HepG2 (cell line): Measurements from ENCODE around the gene P3H3. TPM values are rescaled to one million over a fixed set of nuclear protein-coding genes. Genes with fewer than 3 reads are reported as not detected.

ENCODE experiments used
- ARID3A ChIP-seq: IDR thresholded peaks from 2 replicates; pipeline ENCODE4 v1.6.1; 2012; ENCODE audit warnings: low read depth, low read length, improper control_type of control experiment
- GFI1 ChIP-seq: sonication (generic); formaldehyde crosslinking; IDR thresholded peaks from 2 replicates; pipeline ENCODE4 v1.5.0; 2020; ENCODE audit warnings: missing genetic modification reagents, mild to moderate bottlenecking, borderline replicate concordance
- NR2F2 ChIP-seq: IDR thresholded peaks from 2 replicates; pipeline ENCODE4 v1.6.1; 2012; ENCODE audit warnings: low read depth, inconsistent platforms, borderline replicate concordance
- PRDM10 ChIP-seq: sonication (generic); formaldehyde crosslinking; IDR thresholded peaks from 2 replicates; pipeline ENCODE4 v1.4.0; 2020; ENCODE audit warnings: low read depth, missing genetic modification reagents
- PRDM4 ChIP-seq: sonication (generic); formaldehyde crosslinking; IDR thresholded peaks from 2 replicates; pipeline ENCODE4 v1.9.0; 2021; ENCODE audit warnings: missing genetic modification reagents, borderline replicate concordance
- SMC3 ChIP-seq: IDR thresholded peaks from 2 replicates; pipeline ENCODE4 v1.6.1; 2011; ENCODE audit warnings: low read length, improper control_type of control experiment
- THAP7 ChIP-seq: sonication (generic); formaldehyde crosslinking; IDR thresholded peaks from 2 replicates; pipeline ENCODE4 v1.8.1; 2023; ENCODE audit warnings: mild to moderate bottlenecking, missing genetic modification reagents
- WIZ ChIP-seq: sonication (generic); formaldehyde crosslinking; IDR thresholded peaks from 2 replicates; pipeline ENCODE4 v1.5.1; 2020; ENCODE audit warnings: mild to moderate bottlenecking, missing genetic modification reagents
- ZBTB1 ChIP-seq: sonication (generic); formaldehyde crosslinking; IDR thresholded peaks from 2 replicates; pipeline ENCODE4 v1.4.0; 2020; ENCODE audit warnings: missing genetic modification reagents, borderline replicate concordance
- ZNF510 ChIP-seq: sonication (generic); formaldehyde crosslinking; IDR thresholded peaks from 2 replicates; pipeline ENCODE4 v1.4.0; 2020; ENCODE audit warnings: low read depth, mild to moderate bottlenecking, missing genetic modification reagents
- ZNF772 ChIP-seq: sonication (generic); formaldehyde crosslinking; IDR thresholded peaks from 2 replicates; pipeline ENCODE4 v1.5.0; 2020; ENCODE audit warnings: mild to moderate bottlenecking, missing genetic modification reagents
- polyA plus RNA-seq, 8 experiments: library from polyadenylated mRNA; depleted of rRNA in 3 of 8; stranded (reverse) in 7 of 8; unstranded in 1 of 8; fragments of >200 nt; fragmentation: Illumina TruSeq in 4 of 8; extraction: Trizol in 4 of 8; gene quantifications; 2 replicates each; pipeline versions ENCODE4 v1.2.1 to v1.2.3, GENCODE V29; 2011 to 2016; ENCODE audit warnings: low read depth in 4 of 8, missing spikeins in 1 of 8, mixed read lengths in 1 of 8; ENCODE audit not compliant: insufficient read depth in 1 of 8
- total RNA-seq, 5 experiments: library from RNA; depleted of rRNA; stranded (reverse); fragments of >200 nt; fragmentation: Illumina TruSeq; extraction: Trizol; gene quantifications; 2 replicates each; pipeline ENCODE4 v1.2.3, GENCODE V29; 2016; ENCODE audit warnings: low read depth in 1 of 5
- TF ChIP-seq, protein P1 (sequence below): sonication (generic); formaldehyde crosslinking; IDR thresholded peaks from 2 replicates; pipeline ENCODE4 v1.8.1; 2022; ENCODE audit warnings: mild to moderate bottlenecking, missing genetic modification reagents
- TF ChIP-seq, protein P2 (sequence below): sonication (generic); formaldehyde crosslinking; IDR thresholded peaks from 2 replicates; pipeline ENCODE4 v1.5.1; 2020; ENCODE audit warnings: mild to moderate bottlenecking, missing genetic modification reagents, moderate library complexity
- TF ChIP-seq, protein P3 (sequence below): sonication (generic); formaldehyde crosslinking; IDR thresholded peaks from 2 replicates; pipeline ENCODE4 v1.8.0; 2022; ENCODE audit warnings: mild to moderate bottlenecking, missing genetic modification reagents, moderate library complexity

Gene P3H3
- total and polyA plus RNA-seq, 2 of the 13 experiments (the other 11 are each of a cell fraction or from before 2014, with no cell fraction given), result 20.1 to 20.5 TPM

DNA sequence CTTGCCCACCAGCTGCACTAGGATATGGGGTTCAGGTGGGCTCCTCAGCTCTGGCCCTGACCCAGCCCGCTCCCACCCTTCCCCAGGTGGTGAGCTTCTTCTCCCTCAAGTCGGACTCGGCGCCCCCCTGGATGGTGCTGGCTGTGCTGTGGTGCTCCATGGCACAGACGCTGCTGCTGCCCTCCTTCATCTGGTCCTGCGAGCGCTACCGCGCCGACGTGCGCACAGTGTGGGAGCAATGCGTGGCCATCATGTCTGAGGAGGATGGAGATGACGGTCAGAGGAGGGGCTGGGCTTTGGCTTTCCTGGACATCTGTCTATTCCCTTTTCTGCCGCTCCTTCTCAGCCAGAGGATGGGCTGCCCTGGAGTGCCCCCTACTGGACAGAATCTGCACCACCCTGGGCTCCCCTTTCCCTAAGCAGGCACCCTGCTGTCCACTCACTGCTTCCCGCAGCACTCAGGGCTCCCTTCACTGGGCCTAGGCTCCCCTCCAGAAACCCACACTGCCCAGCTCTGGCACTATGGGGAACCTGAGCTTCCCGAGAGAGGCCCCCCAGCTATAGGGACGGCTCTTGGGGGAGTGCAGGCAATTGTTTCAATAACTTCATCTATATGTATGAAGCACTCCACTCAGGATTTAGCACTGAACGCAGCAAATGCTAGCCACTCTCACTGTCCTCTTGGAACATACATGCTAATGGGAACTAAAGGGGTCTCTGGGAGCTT is 2.6 kb upstream of the P3H3 start (continued):
- TF ChIP-seq WIZ (CRISPR knock-in tag) (no peak), ZBTB1 (CRISPR knock-in tag) (no peak), ZNF510 (no peak), ZNF772 (0 out of 2 replicates have a peak, but pooled peaks have one; percentile 70), THAP7 (CRISPR knock-in tag) (no peak), ARID3A (no peak), PRDM4 (CRISPR knock-in tag) (no peak), SMC3 (peak; percentile 63), NR2F2 (no peak), GFI1 (CRISPR knock-in tag) (no peak), PRDM10 (CRISPR knock-in tag) (no peak)
- TF ChIP-seq, protein P1, sequence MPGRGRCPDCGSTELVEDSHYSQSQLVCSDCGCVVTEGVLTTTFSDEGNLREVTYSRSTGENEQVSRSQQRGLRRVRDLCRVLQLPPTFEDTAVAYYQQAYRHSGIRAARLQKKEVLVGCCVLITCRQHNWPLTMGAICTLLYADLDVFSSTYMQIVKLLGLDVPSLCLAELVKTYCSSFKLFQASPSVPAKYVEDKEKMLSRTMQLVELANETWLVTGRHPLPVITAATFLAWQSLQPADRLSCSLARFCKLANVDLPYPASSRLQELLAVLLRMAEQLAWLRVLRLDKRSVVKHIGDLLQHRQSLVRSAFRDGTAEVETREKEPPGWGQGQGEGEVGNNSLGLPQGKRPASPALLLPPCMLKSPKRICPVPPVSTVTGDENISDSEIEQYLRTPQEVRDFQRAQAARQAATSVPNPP (CRISPR knock-in tag), result no peak
- TF ChIP-seq, protein P2, sequence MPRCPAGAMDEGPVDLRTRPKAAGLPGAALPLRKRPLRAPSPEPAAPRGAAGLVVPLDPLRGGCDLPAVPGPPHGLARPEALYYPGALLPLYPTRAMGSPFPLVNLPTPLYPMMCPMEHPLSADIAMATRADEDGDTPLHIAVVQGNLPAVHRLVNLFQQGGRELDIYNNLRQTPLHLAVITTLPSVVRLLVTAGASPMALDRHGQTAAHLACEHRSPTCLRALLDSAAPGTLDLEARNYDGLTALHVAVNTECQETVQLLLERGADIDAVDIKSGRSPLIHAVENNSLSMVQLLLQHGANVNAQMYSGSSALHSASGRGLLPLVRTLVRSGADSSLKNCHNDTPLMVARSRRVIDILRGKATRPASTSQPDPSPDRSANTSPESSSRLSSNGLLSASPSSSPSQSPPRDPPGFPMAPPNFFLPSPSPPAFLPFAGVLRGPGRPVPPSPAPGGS (CRISPR knock-in tag), result no peak
- TF ChIP-seq, protein P3, sequence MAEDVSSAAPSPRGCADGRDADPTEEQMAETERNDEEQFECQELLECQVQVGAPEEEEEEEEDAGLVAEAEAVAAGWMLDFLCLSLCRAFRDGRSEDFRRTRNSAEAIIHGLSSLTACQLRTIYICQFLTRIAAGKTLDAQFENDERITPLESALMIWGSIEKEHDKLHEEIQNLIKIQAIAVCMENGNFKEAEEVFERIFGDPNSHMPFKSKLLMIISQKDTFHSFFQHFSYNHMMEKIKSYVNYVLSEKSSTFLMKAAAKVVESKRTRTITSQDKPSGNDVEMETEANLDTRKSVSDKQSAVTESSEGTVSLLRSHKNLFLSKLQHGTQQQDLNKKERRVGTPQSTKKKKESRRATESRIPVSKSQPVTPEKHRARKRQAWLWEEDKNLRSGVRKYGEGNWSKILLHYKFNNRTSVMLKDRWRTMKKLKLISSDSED (CRISPR knock-in tag), result no peak
